H1 (cell line): ENCODE results near the gene HIPK2. TPM values are rescaled to one million over a fixed set of nuclear protein-coding genes. Genes with fewer than 3 reads are reported as not detected.

Source experiments
- CTCF ChIA-PET: fragments of 300-600 bp; sonication (Branson Sonifier 250); formaldehyde crosslinking; loops from one replicate; lab custom pipeline; 2021; ENCODE audit not compliant: partially characterized antibody; lab: Charles Lee
- POLR2A ChIA-PET: fragments of 300-600 bp; sonication (Branson Sonifier 250); formaldehyde crosslinking; loops from one replicate; lab custom pipeline; 2021; ENCODE audit warnings: inconsistent platforms; ENCODE audit not compliant: partially characterized antibody; lab: Charles Lee
- DNase-seq, 2 experiments: peaks; one replicate each; pipeline versions ENCODE4 v3.0.0 to v3.0.0-alpha.2; 2010 to 2022; ENCODE audit warnings: low spot score in 2 of 2, low read depth in 1 of 2, mixed read lengths in 1 of 2
- FAIRE-seq: peaks from 2 replicates; lab custom pipeline; 2011; peaks lifted over from hg19 to GRCh38; lab: Jason Lieb, UNC
- H2AFZ ChIP-seq: 2 replicates; pipeline ENCODE4 v1.8.1; 2012; ENCODE audit warnings: low read length, inconsistent platforms
- H2AK5ac ChIP-seq: 2 replicates; pipeline ENCODE4 v1.6.1; 2013; ENCODE audit warnings: low read depth, low read length
- H2BK120ac ChIP-seq: replicated peaks from 2 replicates; pipeline ENCODE3; 2013; ENCODE audit warnings: low read depth, low read length, inconsistent platforms
- H2BK12ac ChIP-seq: 2 replicates; pipeline ENCODE4 v1.6.1; 2013; ENCODE audit warnings: low read depth, low read length
- H2BK15ac ChIP-seq: 2 replicates; pipeline ENCODE4 v1.6.1; 2013; ENCODE audit warnings: low read length
- H2BK20ac ChIP-seq: 2 replicates; pipeline ENCODE4 v1.6.1; 2013; ENCODE audit warnings: low read length
- H2BK5ac ChIP-seq: 2 replicates; pipeline ENCODE4 v1.6.1; 2013; ENCODE audit warnings: low read depth, low read length
- H3K14ac ChIP-seq: 2 replicates; pipeline ENCODE4 v1.6.1; 2013; ENCODE audit warnings: inconsistent platforms; ENCODE audit not compliant: insufficient read length
- H3K18ac ChIP-seq: 2 replicates; pipeline ENCODE4 v1.6.1; 2013; ENCODE audit warnings: low read length; ENCODE audit errors: extremely low read depth
- H3K23ac ChIP-seq: 2 replicates; pipeline ENCODE4 v1.6.1; 2013; ENCODE audit warnings: inconsistent platforms; ENCODE audit not compliant: insufficient read length
- H3K23me2 ChIP-seq: 2 replicates; pipeline ENCODE4 v1.6.1; 2013; ENCODE audit warnings: low read depth, low read length
- H3K27ac ChIP-seq: 2 replicates; pipeline ENCODE4 v1.6.1; 2011; ENCODE audit warnings: low read depth, low read length, inconsistent platforms
- H3K27me3 ChIP-seq, 4 experiments: replicated peaks in 1 of 4; 1 replicate in 1 of 4; 2 replicates in 3 of 4; pipeline versions ENCODE4 v1.6.1 to v1.8.1; 2011 to 2013; ENCODE audit warnings: low read length in 3 of 4, mild to moderate bottlenecking in 3 of 4, inconsistent platforms in 2 of 4, mixed read lengths in 2 of 4, moderate library complexity in 1 of 4; ENCODE audit not compliant: control insufficient read depth in 3 of 4, insufficient read depth in 3 of 4; ENCODE audit errors: extremely low read depth in 1 of 4
- H3K36me3 ChIP-seq, 4 experiments: 2 replicates each; pipeline versions ENCODE4 v1.6.1 to v1.8.1; 2011 to 2013; ENCODE audit warnings: mild to moderate bottlenecking in 4 of 4, low read length in 3 of 4, moderate library complexity in 2 of 4, control low read depth in 1 of 4, inconsistent platforms in 1 of 4; ENCODE audit not compliant: insufficient read depth in 4 of 4, control insufficient read depth in 2 of 4
- H3K4ac ChIP-seq: replicated peaks from 2 replicates; pipeline ENCODE3; 2013; ENCODE audit warnings: low read length, low read depth, mixed read lengths, inconsistent platforms; ENCODE audit not compliant: insufficient read length
- H3K4me1 ChIP-seq, 4 experiments: replicated peaks in 1 of 4; 1 replicate in 1 of 4; 2 replicates in 3 of 4; pipeline versions ENCODE4 v1.6.1 to v1.8.1; 2011 to 2013; ENCODE audit warnings: low read length in 3 of 4, inconsistent platforms in 2 of 4, mixed read lengths in 1 of 4; ENCODE audit not compliant: insufficient read depth in 4 of 4, control insufficient read depth in 3 of 4
- H3K4me2 ChIP-seq, 2 experiments: 2 replicates each; pipeline versions ENCODE4 v1.6.1 to v1.8.1; 2011 to 2013; ENCODE audit warnings: low read depth in 2 of 2, low read length in 2 of 2, control low read depth in 1 of 2, inconsistent platforms in 1 of 2, mild to moderate bottlenecking in 1 of 2; ENCODE audit not compliant: insufficient read depth in 1 of 2
- H3K4me3 ChIP-seq, 4 experiments: fragments of 200-600, 300-600 bp in 1 of 4; sonication (generic), shearing (Covaris generic), sonication (Bioruptor Twin) in 1 of 4; 2 replicates each; pipeline versions ENCODE4 v1.5.1 to v1.8.1; 2011 to 2016; ENCODE audit warnings: low read length in 4 of 4, low read depth in 3 of 4, control low read depth in 2 of 4, inconsistent platforms in 2 of 4, mild to moderate bottlenecking in 2 of 4, mixed read lengths in 1 of 4, moderate library complexity in 1 of 4; ENCODE audit not compliant: insufficient read depth in 2 of 4; ENCODE audit errors: extremely low read depth in 1 of 4
- H3K56ac ChIP-seq: replicated peaks from 2 replicates; pipeline ENCODE3; 2013; ENCODE audit warnings: low read depth, mild to moderate bottlenecking, mixed read lengths, low read length, inconsistent platforms; ENCODE audit not compliant: insufficient read length
- H3K79me1 ChIP-seq: 2 replicates; pipeline ENCODE4 v1.6.1; 2013; ENCODE audit warnings: low read depth, low read length, control low read depth
- H3K79me2 ChIP-seq, 2 experiments: 2 replicates each; pipeline versions ENCODE4 v1.6.1 to v1.8.1; 2012 to 2013; ENCODE audit warnings: low read length in 2 of 2, mild to moderate bottlenecking in 2 of 2, inconsistent platforms in 1 of 2; ENCODE audit not compliant: insufficient read depth in 2 of 2, control insufficient read depth in 1 of 2
- H3K9ac ChIP-seq, 4 experiments: replicated peaks in 1 of 4; 1 replicate in 1 of 4; 2 replicates in 3 of 4; pipeline versions ENCODE4 v1.6.1 to v1.8.1; 2011 to 2013; ENCODE audit warnings: low read depth in 3 of 4, low read length in 3 of 4, control low read depth in 2 of 4, mild to moderate bottlenecking in 2 of 4, moderate library complexity in 2 of 4, inconsistent platforms in 1 of 4; ENCODE audit errors: extremely low read depth in 1 of 4
- H3K9me3 ChIP-seq, 2 experiments: 2 replicates each; pipeline versions ENCODE4 v1.6.1 to v1.8.1; 2012 to 2013; ENCODE audit warnings: mild to moderate bottlenecking in 2 of 2, moderate library complexity in 2 of 2, control low read depth in 1 of 2, inconsistent platforms in 1 of 2, low read depth in 1 of 2, low read length in 1 of 2, mixed read lengths in 1 of 2; ENCODE audit not compliant: insufficient read depth in 2 of 2
- H4K20me1 ChIP-seq, 2 experiments: replicated peaks in 1 of 2; 2 replicates each; pipeline versions ENCODE3 to v1.8.1; 2011 to 2013; ENCODE audit warnings: inconsistent platforms in 2 of 2, low read length in 2 of 2, mild to moderate bottlenecking in 1 of 2; ENCODE audit not compliant: insufficient read depth in 2 of 2, control insufficient read depth in 1 of 2
- H4K5ac ChIP-seq: 2 replicates; pipeline ENCODE4 v1.6.1; 2013; ENCODE audit warnings: low read length, low read depth, mixed read lengths, inconsistent platforms; ENCODE audit not compliant: insufficient read length
- H4K8ac ChIP-seq: 2 replicates; pipeline ENCODE4 v1.8.0; 2013; ENCODE audit warnings: mild to moderate bottlenecking, moderate library complexity, low read length, inconsistent platforms; ENCODE audit not compliant: insufficient read depth; ENCODE audit errors: extremely low read depth
- H4K91ac ChIP-seq: replicated peaks from 2 replicates; pipeline ENCODE3; 2013; ENCODE audit warnings: low read length, mixed read lengths, inconsistent platforms; ENCODE audit not compliant: insufficient read length
- BACH1 ChIP-seq: IDR thresholded peaks from 2 replicates; pipeline ENCODE4 v1.6.1; 2012; ENCODE audit warnings: low read length, improper control_type of control experiment
- CREB1 ChIP-seq: IDR thresholded peaks from 2 replicates; pipeline ENCODE4 v1.6.1; 2012; ENCODE audit warnings: inconsistent platforms
- HDAC2 ChIP-seq, 2 experiments: fragments of 300-600 bp in 1 of 2; sonication (generic) in 1 of 2; IDR thresholded peaks; 2 replicates each; pipeline ENCODE4 v1.6.1; 2011 to 2012; ENCODE audit warnings: low read depth in 2 of 2, low read length in 2 of 2, mild to moderate bottlenecking in 2 of 2, moderate library complexity in 2 of 2, borderline replicate concordance in 1 of 2, inconsistent platforms in 1 of 2
- HDAC6 ChIP-seq: IDR thresholded peaks from one replicate; pipeline ENCODE4 v1.7.1; 2012; ENCODE audit warnings: low read depth, mild to moderate bottlenecking, inconsistent platforms, low read length, moderate library complexity
- JUND ChIP-seq: IDR thresholded peaks from 2 replicates; pipeline ENCODE4 v1.6.1; 2011; ENCODE audit warnings: mild to moderate bottlenecking, improper control_type of control experiment, low read length
- KDM5A ChIP-seq: fragments of 200-600 bp; IDR thresholded peaks from 2 replicates; pipeline ENCODE4 v1.7.1; 2012; ENCODE audit warnings: mild to moderate bottlenecking, low read length, inconsistent platforms, mixed read lengths
- POLR2A ChIP-seq, 2 experiments: IDR thresholded peaks; 1 replicate in 1 of 2; 2 replicates in 1 of 2; pipeline ENCODE4 v1.6.1; 2011; ENCODE audit warnings: low read depth in 2 of 2, low read length in 2 of 2, mild to moderate bottlenecking in 2 of 2; ENCODE audit errors: control extremely low read depth in 1 of 2
- POLR2AphosphoS5 ChIP-seq: IDR thresholded peaks from 2 replicates; pipeline ENCODE4 v1.6.1; 2011; ENCODE audit warnings: low read depth, low read length
- POU5F1 ChIP-seq: IDR thresholded peaks from 2 replicates; pipeline ENCODE4 v1.6.1; 2011; ENCODE audit warnings: low read depth, mild to moderate bottlenecking, low read length, moderate library complexity
- RFX5 ChIP-seq: IDR thresholded peaks from 2 replicates; pipeline ENCODE4 v1.6.1; 2011; ENCODE audit warnings: low read depth, low read length, improper control_type of control experiment, borderline replicate concordance
- RNF2 ChIP-seq: fragments of 200-900, 300-1000 bp; sonication (generic); IDR thresholded peaks from 2 replicates; pipeline ENCODE4 v1.7.1; 2016; ENCODE audit warnings: borderline replicate concordance, low read depth, mild to moderate bottlenecking, antibody characterized with exemption, low read length; ENCODE audit not compliant: poor library complexity, severe bottlenecking; ENCODE audit errors: missing control alignments
- SIX5 ChIP-seq: IDR thresholded peaks from 2 replicates; pipeline ENCODE4 v1.6.1; 2011; ENCODE audit warnings: mild to moderate bottlenecking, low read depth, low read length
- WGBS, 2 experiments: shearing (Covaris generic) in 1 of 2; methylation state at CpG; one replicate each; pipeline versions ENCODE4 v1.1.6 to v1.1.7; 2013 to 2015; ENCODE audit warnings: low lambda C conversion rate in 2 of 2, mixed read lengths in 2 of 2, inconsistent platforms in 1 of 2, low coverage in 1 of 2, missing lambda C conversion rate in 1 of 2; ENCODE audit not compliant: insufficient replicate concordance in 2 of 2, insufficient coverage in 1 of 2, insufficient read length in 1 of 2; ENCODE audit errors: extremely low coverage in 1 of 2, missing lambda C conversion rate in 1 of 2; 5-methylcytosine and 5-hydroxymethylcytosine counted together
- polyA plus RNA-seq, 7 experiments: library from polyadenylated mRNA; depleted of rRNA in 3 of 7; stranded (reverse) in 5 of 7; unstranded in 2 of 7; fragments of >200 nt in 5 of 7; fragments of 200-250 nt in 2 of 7; gene quantifications; 1 replicate in 5 of 7; 2 replicates in 1 of 7; 4 replicates in 1 of 7; pipeline versions ENCODE4 v1.2.1 to v1.2.3, GENCODE V29; 2011 to 2013; ENCODE audit warnings: missing spikeins in 2 of 7, mixed read lengths in 2 of 7
- total RNA-seq: library from RNA; stranded (reverse); fragmentation: NEBNext Ultra II Directional; extraction: Animal tissue kit (Norgen Biotek cat#: 25700); gene quantifications from 2 replicates; pipeline ENCODE4 v1.2.1, GENCODE V29; 2021
- TF ChIP-seq, protein P1 (sequence below): IDR thresholded peaks from 2 replicates; pipeline ENCODE4 v1.6.1; 2012; ENCODE audit warnings: low read length, inconsistent platforms

HIPK2 gene
- total and polyA plus RNA-seq, 2 of the 8 experiments (the other 6 are each of a cell fraction or from before 2014, with no cell fraction given) = 8.3 to 24.3 TPM

DNA sequence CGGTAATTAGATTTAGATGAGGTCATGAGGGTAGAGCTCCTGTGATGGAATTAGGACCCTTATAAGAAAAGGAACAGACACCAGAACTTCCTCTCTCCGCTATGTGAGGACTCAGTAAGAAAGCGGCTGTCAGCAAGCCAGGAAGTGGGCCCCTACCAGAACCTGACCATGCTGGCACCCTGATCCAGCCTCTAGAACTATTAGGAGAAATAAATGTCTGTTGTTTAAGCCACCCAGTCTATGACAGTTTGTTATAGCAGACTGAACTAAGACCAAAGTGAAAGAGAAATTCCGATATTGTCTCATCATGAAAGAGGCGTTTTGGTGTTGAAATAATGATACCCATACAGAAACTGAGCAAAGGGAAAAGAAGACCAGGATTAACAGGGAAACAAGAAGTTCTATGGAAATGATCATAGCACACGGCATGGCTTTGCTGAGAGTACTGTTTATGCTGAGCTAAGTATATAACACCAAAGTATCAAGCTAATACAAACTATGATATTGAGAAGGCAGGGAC lies 245.1 kb downstream of the HIPK2 start:
- Histone ChIP-seq H2AK5ac (no peak overlapping the region), H3K14ac (no peak overlapping the region), H3K79me2 (no peaks in the 10 kb centered on the region), H2BK5ac (no peak overlapping the region), H3K23me2 (0 out of 2 replicates have a peak, but pooled peaks cover 2% of the 10 kb centered on the region), H3K18ac (no peak overlapping the region), H3K79me1 (no peaks in the 10 kb centered on the region), H2BK15ac (no peak overlapping the region), H3K27me3 (peaks cover 0 to 2% (median 0%) of the 10 kb centered on the region in 4 experiments; a peak in 1 of 7 replicates), H3K27ac (no peak overlapping the region), H4K8ac (no peak overlapping the region), H2AFZ (no peak overlapping the region), H3K4ac (no peak overlapping the region), H3K4me1 (no peaks in the 10 kb centered on the region), H3K23ac (no peak overlapping the region), H3K4me2 (no peak overlapping the region)
- ChIA-PET CTCF (interaction anchor here (0.9 to 1.8 kb wide), 5 partner anchors 8 to 69 kb away, joined by 3 to 5 read pairs (median 3); no protein-coding TSS in a partner anchor), POLR2A (no interaction called here)
- 95% methylated on average over 6 of the region's 6 CpGs; no CpG with 5 or more reads in 1 of the 2 experiments for WGBS, 2 experiments
- FAIRE-seq (no peak), DNase-seq (no peak)
- TF ChIP-seq JUND = no peak
- TF ChIP-seq KDM5A = no peak
- no peak for TF ChIP-seq BACH1
- no peak for TF ChIP-seq SIX5
- TF ChIP-seq POLR2A (IDR thresholded peaks at IDR 0.05; ENCODE audit: control extremely low read depth in 1 of 2, low read depth in 2 of 2, low read length in 2 of 2) = no peak
- no peak for TF ChIP-seq HDAC6
- no peak for TF ChIP-seq CREB1
- TF ChIP-seq, protein P1, sequence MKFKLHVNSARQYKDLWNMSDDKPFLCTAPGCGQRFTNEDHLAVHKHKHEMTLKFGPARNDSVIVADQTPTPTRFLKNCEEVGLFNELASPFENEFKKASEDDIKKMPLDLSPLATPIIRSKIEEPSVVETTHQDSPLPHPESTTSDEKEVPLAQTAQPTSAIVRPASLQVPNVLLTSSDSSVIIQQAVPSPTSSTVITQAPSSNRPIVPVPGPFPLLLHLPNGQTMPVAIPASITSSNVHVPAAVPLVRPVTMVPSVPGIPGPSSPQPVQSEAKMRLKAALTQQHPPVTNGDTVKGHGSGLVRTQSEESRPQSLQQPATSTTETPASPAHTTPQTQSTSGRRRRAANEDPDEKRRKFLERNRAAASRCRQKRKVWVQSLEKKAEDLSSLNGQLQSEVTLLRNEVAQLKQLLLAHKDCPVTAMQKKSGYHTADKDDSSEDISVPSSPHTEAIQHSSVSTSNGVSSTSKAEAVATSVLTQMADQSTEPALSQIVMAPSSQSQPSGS = no peak
- TF ChIP-seq POLR2AphosphoS5 = no peak
- no peak for TF ChIP-seq RNF2
- no peak for TF ChIP-seq POU5F1
- TF ChIP-seq RFX5 = no peak
- TF ChIP-seq HDAC2 (IDR thresholded peaks at IDR 0.05; ENCODE audit: borderline replicate concordance in 1 of 2, low read depth in 2 of 2, low read length in 2 of 2) = no peak
- TF ChIP-seq, all 59 proteins: peak for 0
- Histone ChIP-seq H3K9me3 (no peaks in the 10 kb centered on the region), H4K20me1 (no peaks in the 10 kb centered on the region), H2BK12ac (no peak overlapping the region), H3K4me3 (no peak overlapping the region), H3K36me3 (no peaks in the 10 kb centered on the region), H2BK20ac (no peak overlapping the region), H3K9ac (no peak overlapping the region), H4K91ac (no peak overlapping the region), H3K56ac (no peak overlapping the region), H2BK120ac (no peak overlapping the region), H4K5ac (no peak overlapping the region)
